AG09309 (cell line): ENCODE results near the gene TSC22D3.

ENCODE experiments used
- DNase-seq: peaks from one replicate; pipeline ENCODE4 v3.0.0-alpha.2; 2010; ENCODE audit warnings: low read depth
- H3K4me3 ChIP-seq: 2 replicates; pipeline ENCODE4 v1.5.1; 2011; ENCODE audit warnings: mild to moderate bottlenecking, low read depth, low read length, moderate library complexity; ENCODE audit not compliant: control insufficient read depth
- CTCF ChIP-seq: IDR thresholded peaks from 2 replicates; pipeline ENCODE4 v1.5.1; 2011; ENCODE audit warnings: mild to moderate bottlenecking, low read depth, low read length, inconsistent platforms; ENCODE audit not compliant: insufficient read depth, control insufficient read depth; ENCODE audit errors: missing control alignments

TSC22D3 gene

GRCh38 chrX:107726816-107727534 is 48.6 kb downstream of the TSC22D3 start:
- DNase-seq: no peak
- no peak for TF ChIP-seq CTCF

GRCh38 chrX:107725761-107726555 is 49.6 kb downstream of the TSC22D3 start:
- no peak for TF ChIP-seq CTCF
- DNase-seq: no peak
- no peak overlapping the region for H3K4me3 ChIP-seq

More at GRCh38 chrX:107726816-107727534, 48.6 kb downstream of the TSC22D3 start:
- no peak overlapping the region for H3K4me3 ChIP-seq

GRCh38 chrX:107724653-107725052 is 50.9 kb downstream of the TSC22D3 start:
- no peak for DNase-seq
- no peak for TF ChIP-seq CTCF
- H3K4me3 ChIP-seq: no peak overlapping the region

GRCh38 chrX:107723511-107723910 is 52.1 kb downstream of the TSC22D3 start:
- TF ChIP-seq CTCF: no peak
- H3K4me3 ChIP-seq: no peak overlapping the region
- DNase-seq: no peak

- DNase-seq: no peak
- no peak overlapping the region for H3K4me3 ChIP-seq
- no peak for TF ChIP-seq CTCF
These were observed 53.5 kb downstream of the TSC22D3 start for GRCh38 chrX:107721966-107722707.

GRCh38 chrX:107721318-107721717 is 54.3 kb downstream of the TSC22D3 start:
- TF ChIP-seq CTCF: no peak
- H3K4me3 ChIP-seq: no peak overlapping the region
- DNase-seq: no peak
